Measurements from ENCODE around the gene MYH9. TPM values are rescaled to one million over a fixed set of nuclear protein-coding genes. Genes with fewer than 3 reads are reported as not detected.

Gene MYH9
- total and polyA plus RNA-seq, 4 donors: 32.3 to 150 (median 98.7) TPM

GRCh38 chr22:36398601-36399471, 11.1 kb upstream of the MYH9 start:
- TF ChIP-seq ZBTB33 (IDR thresholded peaks at IDR 0.05) (no peak), SP1 (IDR thresholded peaks at IDR 0.05) (no peak), NR2F2 (IDR thresholded peaks at IDR 0.05) (no peak), REST (IDR thresholded peaks at IDR 0.05) (no peak), FOXA1 (IDR thresholded peaks at IDR 0.05) (no peak), FOXA2 (IDR thresholded peaks at IDR 0.05) (no peak), HNF4G (IDR thresholded peaks at IDR 0.05) (no peak), RAD21 (IDR thresholded peaks at IDR 0.05) (no peak), RXRA (IDR thresholded peaks at IDR 0.05) (peak; percentile 37 to 67), GABPA (IDR thresholded peaks at IDR 0.05 in 1 of 2, conservative IDR thresholded peaks at IDR 0.05 in 1 of 2) (no peak), JUND (IDR thresholded peaks at IDR 0.05) (no peak), HNF4A (conservative IDR thresholded peaks at IDR 0.05) (peak in 1 of 2 donors; percentile 43), TAF1 (conservative IDR thresholded peaks at IDR 0.05) (no peak)
- TF ChIP-seq, protein P1, sequence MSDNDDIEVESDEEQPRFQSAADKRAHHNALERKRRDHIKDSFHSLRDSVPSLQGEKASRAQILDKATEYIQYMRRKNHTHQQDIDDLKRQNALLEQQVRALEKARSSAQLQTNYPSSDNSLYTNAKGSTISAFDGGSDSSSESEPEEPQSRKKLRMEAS (IDR thresholded peaks at IDR 0.05): no peak
- H3K27ac ChIP-seq (ENCODE audit: low read depth in 1 of 2, low read length in 2 of 2): no peak overlapping the region
- H3K4me3 ChIP-seq (ENCODE audit: low read depth in 1 of 3, low read length in 3 of 3): no peak overlapping the region
- no peaks in the 10 kb centered on the region for H3K9me3 ChIP-seq (ENCODE audit: control insufficient read depth in 4 of 4, low read length in 3 of 4)
- no peaks in the 10 kb centered on the region for H3K27me3 ChIP-seq (ENCODE audit: control insufficient read depth in 4 of 4, insufficient read depth in 4 of 4, low read length in 3 of 4)
- no peak overlapping the region for H3K9ac ChIP-seq (ENCODE audit: low read depth in 1 of 2, low read length in 2 of 2)
- 82% methylated on average over 10 of the region's 10 CpGs for WGBS
- no peaks in the 10 kb centered on the region for H3K36me3 ChIP-seq (ENCODE audit: control insufficient read depth in 4 of 4, insufficient read depth in 3 of 4, low read depth in 1 of 4, low read length in 3 of 4)
- peaks cover 0 to 5% (median 1%) of the 10 kb centered on the region in 4 donors for H3K4me1 ChIP-seq (ENCODE audit: control insufficient read depth in 4 of 4, insufficient read depth in 4 of 4, low read length in 3 of 4)
- DNase-seq (ENCODE audit: low spot score): no peak

DNA sequence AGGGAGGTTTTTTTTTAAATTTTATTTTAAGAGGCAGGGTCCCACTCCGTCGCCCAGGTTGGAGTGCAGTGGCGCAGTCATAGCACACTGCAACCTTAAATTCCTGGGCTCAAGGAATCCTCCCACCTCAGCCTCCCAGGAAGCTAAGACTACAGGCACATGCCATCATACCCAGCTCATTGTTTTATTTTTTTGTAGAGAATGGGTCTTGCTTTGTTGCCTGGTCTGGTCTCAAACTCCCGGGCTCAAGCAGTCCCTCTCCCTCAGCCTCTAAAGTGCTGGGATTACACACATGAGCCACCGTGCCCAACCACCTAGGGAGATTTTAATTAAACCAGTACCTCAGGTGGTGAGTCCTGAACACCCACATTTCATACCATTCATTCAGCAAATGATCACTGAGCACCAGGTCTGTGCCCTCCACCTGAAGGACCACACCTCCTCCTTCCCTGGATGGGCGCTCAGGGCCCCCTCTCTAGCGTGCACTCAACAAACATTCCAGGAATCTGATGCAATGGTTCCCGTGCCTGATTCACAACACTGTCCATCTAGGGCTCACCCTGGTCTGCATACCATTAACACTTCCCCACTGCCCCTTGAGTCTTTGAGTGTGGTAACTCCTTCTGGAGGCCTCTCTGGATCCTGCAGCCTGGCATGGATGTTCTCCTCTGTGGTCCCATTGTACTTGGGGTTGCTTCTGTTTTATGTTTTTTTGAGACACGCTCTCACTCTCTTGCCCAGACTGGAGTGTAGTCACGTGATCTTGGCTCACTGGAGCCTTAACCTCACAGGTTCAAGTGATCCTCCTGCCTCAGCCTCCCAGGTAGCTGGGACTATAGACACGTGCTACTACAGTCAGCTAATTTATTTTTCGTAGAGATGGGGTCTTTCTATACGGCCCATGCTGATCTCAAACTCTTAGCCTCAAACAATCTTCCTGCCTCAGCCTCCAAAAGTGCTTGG, 9.6 kb upstream of the MYH9 start:
- H3K4me3 ChIP-seq (ENCODE audit: low read depth in 1 of 3, low read length in 3 of 3): no peak overlapping the region
- H3K9ac ChIP-seq (ENCODE audit: low read depth in 1 of 2, low read length in 2 of 2): no peak overlapping the region
- H3K27ac ChIP-seq (ENCODE audit: low read depth in 1 of 2, low read length in 2 of 2): no peak overlapping the region
- 89% methylated on average over 13 of the region's 13 CpGs for WGBS
- no peaks in the 10 kb centered on the region for H3K9me3 ChIP-seq (ENCODE audit: control insufficient read depth in 4 of 4, low read length in 3 of 4)
- DNase-seq (ENCODE audit: low spot score): no peak
- peaks cover 0 to 5% (median 1%) of the 10 kb centered on the region in 4 donors for H3K4me1 ChIP-seq (ENCODE audit: control insufficient read depth in 4 of 4, insufficient read depth in 4 of 4, low read length in 3 of 4)
- H3K36me3 ChIP-seq (ENCODE audit: control insufficient read depth in 4 of 4, insufficient read depth in 3 of 4, low read depth in 1 of 4, low read length in 3 of 4): no peaks in the 10 kb centered on the region
- TF ChIP-seq, protein P2, sequence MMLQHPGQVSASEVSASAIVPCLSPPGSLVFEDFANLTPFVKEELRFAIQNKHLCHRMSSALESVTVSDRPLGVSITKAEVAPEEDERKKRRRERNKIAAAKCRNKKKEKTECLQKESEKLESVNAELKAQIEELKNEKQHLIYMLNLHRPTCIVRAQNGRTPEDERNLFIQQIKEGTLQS (IDR thresholded peaks at IDR 0.05): no peak
- TF ChIP-seq RXRA (IDR thresholded peaks at IDR 0.05) (no peak), SP1 (IDR thresholded peaks at IDR 0.05) (no peak), REST (IDR thresholded peaks at IDR 0.05) (no peak), RAD21 (IDR thresholded peaks at IDR 0.05) (no peak), GABPA (IDR thresholded peaks at IDR 0.05 in 1 of 2, conservative IDR thresholded peaks at IDR 0.05 in 1 of 2) (no peak), TAF1 (conservative IDR thresholded peaks at IDR 0.05) (no peak), YY1 (IDR thresholded peaks at IDR 0.05) (no peak), FOXA1 (IDR thresholded peaks at IDR 0.05) (no peak)
- TF ChIP-seq, protein P3, sequence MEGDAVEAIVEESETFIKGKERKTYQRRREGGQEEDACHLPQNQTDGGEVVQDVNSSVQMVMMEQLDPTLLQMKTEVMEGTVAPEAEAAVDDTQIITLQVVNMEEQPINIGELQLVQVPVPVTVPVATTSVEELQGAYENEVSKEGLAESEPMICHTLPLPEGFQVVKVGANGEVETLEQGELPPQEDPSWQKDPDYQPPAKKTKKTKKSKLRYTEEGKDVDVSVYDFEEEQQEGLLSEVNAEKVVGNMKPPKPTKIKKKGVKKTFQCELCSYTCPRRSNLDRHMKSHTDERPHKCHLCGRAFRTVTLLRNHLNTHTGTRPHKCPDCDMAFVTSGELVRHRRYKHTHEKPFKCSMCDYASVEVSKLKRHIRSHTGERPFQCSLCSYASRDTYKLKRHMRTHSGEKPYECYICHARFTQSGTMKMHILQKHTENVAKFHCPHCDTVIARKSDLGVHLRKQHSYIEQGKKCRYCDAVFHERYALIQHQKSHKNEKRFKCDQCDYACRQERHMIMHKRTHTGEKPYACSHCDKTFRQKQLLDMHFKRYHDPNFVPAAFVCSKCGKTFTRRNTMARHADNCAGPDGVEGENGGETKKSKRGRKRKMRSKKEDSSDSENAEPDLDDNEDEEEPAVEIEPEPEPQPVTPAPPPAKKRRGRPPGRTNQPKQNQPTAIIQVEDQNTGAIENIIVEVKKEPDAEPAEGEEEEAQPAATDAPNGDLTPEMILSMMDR (IDR thresholded peaks at IDR 0.05; ENCODE audit: low read depth, low read length, missing input control): no peak
- H3K27me3 ChIP-seq (ENCODE audit: control insufficient read depth in 4 of 4, insufficient read depth in 4 of 4, low read length in 3 of 4): no peaks in the 10 kb centered on the region
